ENCODE results near the gene DYNC1H1.

GRCh38 chr14:101953151-101953550, 11.2 kb upstream of the DYNC1H1 start:
- TF ChIP-seq CTCF (tag by site-specific recombination; IDR thresholded peaks at IDR 0.05) (no peak), KLF1 (tag by site-specific recombination; IDR thresholded peaks at IDR 0.05) (no peak), ZNF777 (tag by site-specific recombination; IDR thresholded peaks at IDR 0.05; ENCODE audit: borderline replicate concordance) (no peak)
